Activated naive CD8-positive, alpha-beta T cell treated with anti-CD3 and anti-CD28 coated beads, Interleukin-2, amount 50 U/mL, for 24 hours (primary cell): ENCODE data around the gene FAM47C.
"Not testable (repeated sequence)": the region's sequence is repeated elsewhere in the genome, so short reads cannot be mapped to it uniquely, and the experiment has no call there.

Experiments used
- ATAC-seq: fragments of 150-1000 bp; cut with Tn5 transposase; one replicate; pipeline ENCODE4 v1.10.0; 2021
- DNase-seq: peaks from one replicate; pipeline ENCODE4 v3.0.0; 2021
- H3K27ac Mint-ChIP-seq: one replicate; pipeline ENCODE4 v1.8.0; 2021; ENCODE audit warnings: mild to moderate bottlenecking, mixed read lengths
- H3K27me3 Mint-ChIP-seq: one replicate; pipeline ENCODE4 v1.8.0; 2021; ENCODE audit warnings: mixed read lengths
- H3K36me3 Mint-ChIP-seq: one replicate; pipeline ENCODE4 v1.8.0; 2021; ENCODE audit warnings: low read depth, mixed read lengths
- H3K4me1 Mint-ChIP-seq: one replicate; pipeline ENCODE4 v1.8.0; 2021; ENCODE audit warnings: mixed read lengths
- H3K4me3 Mint-ChIP-seq: one replicate; pipeline ENCODE4 v1.8.0; 2021; ENCODE audit warnings: mild to moderate bottlenecking, moderate library complexity, mixed read lengths
- H3K9me3 Mint-ChIP-seq: one replicate; pipeline ENCODE4 v1.8.0; 2021; ENCODE audit warnings: mixed read lengths

Gene FAM47C

GRCh38 chrX:37038814-37039213, 30.6 kb downstream of the FAM47C start:
- H3K4me1 Mint-ChIP-seq, DNase-seq, H3K9me3 Mint-ChIP-seq, H3K36me3 Mint-ChIP-seq, H3K27me3 Mint-ChIP-seq, H3K4me3 Mint-ChIP-seq, H3K27ac Mint-ChIP-seq, ATAC-seq: not testable (repeated sequence)

DNA sequence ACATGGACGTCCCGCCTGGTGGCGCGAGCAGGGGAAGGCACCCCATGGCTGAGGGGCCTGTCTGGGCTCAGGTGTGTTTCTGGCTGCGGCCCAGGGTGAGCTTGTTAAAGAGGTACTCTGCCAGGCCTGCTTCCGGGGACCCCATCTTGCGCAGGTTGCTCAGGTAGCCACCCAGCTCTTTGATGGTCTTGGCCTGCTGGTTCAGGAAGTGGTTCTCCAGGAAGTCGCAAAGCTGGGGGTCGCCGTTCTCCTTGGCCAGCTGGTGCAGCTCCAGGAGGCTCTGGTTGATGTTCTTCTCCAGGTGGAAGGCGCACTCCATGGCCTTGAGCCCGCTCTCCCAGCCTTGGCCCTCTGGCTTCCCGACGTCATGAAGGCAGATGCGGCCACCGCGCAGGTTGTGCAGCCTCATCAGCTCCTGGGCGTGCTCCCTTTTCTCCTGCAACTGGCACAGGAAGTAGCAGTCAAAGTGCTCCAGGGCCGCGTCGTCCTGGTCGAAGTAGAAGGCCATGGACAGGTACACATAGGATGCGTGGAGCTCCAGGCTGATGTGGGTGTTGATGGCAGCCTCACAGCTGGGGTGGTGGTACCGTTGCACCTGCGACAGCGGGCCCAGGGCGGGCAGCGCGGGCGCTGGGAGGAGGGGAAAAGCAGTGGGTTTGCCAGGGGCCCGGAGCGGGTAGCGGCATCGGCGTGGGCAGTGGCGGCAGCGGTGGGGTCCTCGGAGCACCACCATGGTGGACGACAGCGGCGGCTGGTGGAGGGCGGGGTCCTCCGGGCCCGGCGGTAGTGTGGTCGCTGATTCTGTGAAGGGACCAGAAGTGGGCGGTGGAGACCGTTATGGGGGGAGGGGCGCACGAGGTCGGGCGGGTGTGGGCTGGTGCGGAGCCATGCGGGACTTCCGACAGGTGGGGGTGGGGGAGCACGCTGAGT, 35.1 kb downstream of the FAM47C start:
- not testable (repeated sequence) for H3K4me3 Mint-ChIP-seq, DNase-seq, H3K27ac Mint-ChIP-seq, H3K4me1 Mint-ChIP-seq, H3K27me3 Mint-ChIP-seq, ATAC-seq, H3K36me3 Mint-ChIP-seq, H3K9me3 Mint-ChIP-seq

- H3K27ac Mint-ChIP-seq: no peak overlapping the region
- H3K27me3 Mint-ChIP-seq: no peaks in the 10 kb centered on the region
- DNase-seq: no peak
- ATAC-seq: no peak
- no peaks in the 10 kb centered on the region for H3K36me3 Mint-ChIP-seq
- H3K4me3 Mint-ChIP-seq: no peak overlapping the region
- no peaks in the 10 kb centered on the region for H3K9me3 Mint-ChIP-seq
- H3K4me1 Mint-ChIP-seq: no peaks in the 10 kb centered on the region
Observed at GRCh38 chrX:37047776-37048175, 39.6 kb downstream of the FAM47C start.

DNA sequence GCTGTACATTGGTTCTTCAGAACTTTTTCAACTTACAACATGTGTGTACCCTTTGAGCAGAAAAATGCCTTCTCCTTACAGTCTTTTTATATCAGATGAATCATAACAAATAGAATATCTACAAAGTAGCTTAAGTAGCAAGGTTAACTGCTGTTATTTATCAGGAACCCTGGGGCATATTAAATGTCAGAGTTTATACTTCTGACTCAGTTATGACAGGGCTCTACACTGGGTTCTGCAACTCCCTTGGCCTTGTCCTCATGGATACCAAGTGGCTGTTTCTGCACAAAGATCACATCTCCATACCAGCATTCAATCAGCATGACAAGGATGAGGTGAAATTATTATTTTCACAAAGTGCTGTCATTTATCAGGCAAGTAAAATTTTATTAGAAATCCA, 49.4 kb downstream of the FAM47C start:
- H3K27me3 Mint-ChIP-seq, H3K36me3 Mint-ChIP-seq, DNase-seq, H3K27ac Mint-ChIP-seq, H3K4me3 Mint-ChIP-seq, H3K4me1 Mint-ChIP-seq, ATAC-seq, H3K9me3 Mint-ChIP-seq: not testable (repeated sequence)

- ATAC-seq (no peak), DNase-seq (no peak)
- Mint-ChIP-seq H3K4me3 (no peak overlapping the region), H3K4me1 (no peaks in the 10 kb centered on the region), H3K9me3 (no peaks in the 10 kb centered on the region), H3K27me3 (no peaks in the 10 kb centered on the region), H3K36me3 (no peaks in the 10 kb centered on the region), H3K27ac (no peak overlapping the region)
Observed at GRCh38 chrX:37060999-37061398, 52.8 kb downstream of the FAM47C start.
